Measurements from ENCODE around the gene PCDH19.

Gene PCDH19

DNA sequence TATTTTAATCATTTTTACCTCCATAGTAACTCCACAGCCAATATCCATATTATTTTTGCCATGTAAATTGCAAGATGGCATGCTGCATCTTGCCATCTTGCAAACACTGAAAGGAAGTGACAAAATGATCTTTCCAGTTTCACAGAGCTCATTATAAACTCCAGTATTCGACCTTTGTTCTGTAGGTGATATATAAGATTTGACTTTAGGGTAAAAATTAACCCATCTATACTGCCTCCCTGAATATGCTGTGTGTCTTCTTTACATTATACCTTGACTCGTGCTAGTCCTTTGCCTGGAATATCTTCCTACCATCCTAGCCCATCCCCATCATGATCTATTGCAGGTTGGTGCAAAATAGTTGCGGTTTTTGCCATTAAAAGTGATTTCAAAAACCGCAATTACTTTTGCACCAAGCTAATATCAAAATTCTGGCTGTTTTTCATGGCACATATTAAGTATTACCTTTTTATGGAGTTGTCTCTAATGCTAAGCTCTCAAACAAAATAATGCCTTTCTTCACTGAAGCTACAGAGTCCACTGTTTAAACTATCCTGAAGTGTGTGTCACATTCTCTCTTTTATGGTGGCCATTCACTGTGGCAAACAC, 161.1 kb downstream of the PCDH19 start:
- H3K4me3 ChIP-seq (ENCODE audit: low read depth, low read length) = no peak overlapping the region
- no peak overlapping the region for H3K9ac ChIP-seq
- no peaks in the 10 kb centered on the region for H3K4me1 ChIP-seq
- H3K27ac ChIP-seq = no peak overlapping the region
- H3K9me3 ChIP-seq (ENCODE audit: control insufficient read depth, low read length) = no peaks in the 10 kb centered on the region
- TF ChIP-seq, protein P1, sequence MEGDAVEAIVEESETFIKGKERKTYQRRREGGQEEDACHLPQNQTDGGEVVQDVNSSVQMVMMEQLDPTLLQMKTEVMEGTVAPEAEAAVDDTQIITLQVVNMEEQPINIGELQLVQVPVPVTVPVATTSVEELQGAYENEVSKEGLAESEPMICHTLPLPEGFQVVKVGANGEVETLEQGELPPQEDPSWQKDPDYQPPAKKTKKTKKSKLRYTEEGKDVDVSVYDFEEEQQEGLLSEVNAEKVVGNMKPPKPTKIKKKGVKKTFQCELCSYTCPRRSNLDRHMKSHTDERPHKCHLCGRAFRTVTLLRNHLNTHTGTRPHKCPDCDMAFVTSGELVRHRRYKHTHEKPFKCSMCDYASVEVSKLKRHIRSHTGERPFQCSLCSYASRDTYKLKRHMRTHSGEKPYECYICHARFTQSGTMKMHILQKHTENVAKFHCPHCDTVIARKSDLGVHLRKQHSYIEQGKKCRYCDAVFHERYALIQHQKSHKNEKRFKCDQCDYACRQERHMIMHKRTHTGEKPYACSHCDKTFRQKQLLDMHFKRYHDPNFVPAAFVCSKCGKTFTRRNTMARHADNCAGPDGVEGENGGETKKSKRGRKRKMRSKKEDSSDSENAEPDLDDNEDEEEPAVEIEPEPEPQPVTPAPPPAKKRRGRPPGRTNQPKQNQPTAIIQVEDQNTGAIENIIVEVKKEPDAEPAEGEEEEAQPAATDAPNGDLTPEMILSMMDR (IDR thresholded peaks at IDR 0.05) = no peak
- H3K36me3 ChIP-seq (ENCODE audit: control insufficient read depth, insufficient read depth, low read length) = no peaks in the 10 kb centered on the region
- H2AFZ ChIP-seq = no peak overlapping the region
- no peaks in the 10 kb centered on the region for H3K27me3 ChIP-seq (ENCODE audit: control insufficient read depth, insufficient read depth, low read length)
- H3K4me2 ChIP-seq (ENCODE audit: low read length) = no peak overlapping the region
- no peaks in the 10 kb centered on the region for H3K79me2 ChIP-seq

DNA sequence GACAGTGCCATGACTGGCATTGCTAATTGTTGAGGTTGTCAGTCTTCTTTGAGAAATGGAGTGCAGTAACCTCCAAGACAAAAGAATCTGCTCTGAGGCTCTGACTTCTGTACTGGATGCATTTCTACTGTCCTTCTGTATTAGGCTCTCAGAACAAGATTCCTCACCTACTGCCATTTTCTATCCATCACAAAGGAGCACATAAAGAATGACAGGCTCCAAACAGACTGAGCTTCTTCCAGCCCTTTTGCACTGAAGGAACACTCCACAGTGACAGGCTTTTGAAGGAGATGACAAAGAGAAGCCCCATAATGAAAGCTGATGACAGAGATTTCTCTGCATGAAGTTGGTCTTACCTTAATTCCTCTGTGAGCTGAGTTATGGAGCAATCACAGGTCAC, 162.2 kb downstream of the PCDH19 start:
- no peak overlapping the region for H3K9ac ChIP-seq
- TF ChIP-seq, protein P1 (IDR thresholded peaks at IDR 0.05) = no peak
- no peaks in the 10 kb centered on the region for H3K27me3 ChIP-seq (ENCODE audit: control insufficient read depth, insufficient read depth, low read length)
- no peaks in the 10 kb centered on the region for H3K9me3 ChIP-seq (ENCODE audit: control insufficient read depth, low read length)
- H3K4me1 ChIP-seq = no peaks in the 10 kb centered on the region
- H3K27ac ChIP-seq = no peak overlapping the region
- H3K79me2 ChIP-seq = no peaks in the 10 kb centered on the region
- no peak overlapping the region for H3K4me3 ChIP-seq (ENCODE audit: low read depth, low read length)
- no peak overlapping the region for H2AFZ ChIP-seq
- H3K36me3 ChIP-seq (ENCODE audit: control insufficient read depth, insufficient read depth, low read length) = no peaks in the 10 kb centered on the region
- H3K4me2 ChIP-seq (ENCODE audit: low read length) = no peak overlapping the region

DNA sequence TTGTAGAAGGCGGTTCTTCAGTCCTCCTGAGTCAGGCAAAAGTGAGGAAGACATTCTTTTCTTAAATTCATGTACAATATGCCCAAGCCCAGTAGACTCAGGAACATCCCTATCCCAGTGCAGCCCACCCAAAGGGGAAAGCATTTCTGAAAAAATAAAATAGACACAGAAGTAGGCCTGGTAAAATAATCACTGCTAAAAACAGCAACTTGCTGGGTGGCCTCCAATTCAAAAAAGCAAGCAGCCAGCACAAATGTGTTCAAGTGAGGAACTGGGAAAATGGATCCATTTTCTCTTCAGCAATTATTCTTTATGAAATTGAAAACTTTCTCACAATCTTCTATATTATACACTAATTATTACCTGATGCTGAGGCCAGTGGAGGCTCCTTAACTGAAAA, 165.4 kb downstream of the PCDH19 start:
- H3K9me3 ChIP-seq (ENCODE audit: control insufficient read depth, low read length) = no peaks in the 10 kb centered on the region
- H3K27me3 ChIP-seq (ENCODE audit: control insufficient read depth, insufficient read depth, low read length) = no peaks in the 10 kb centered on the region
- H3K4me1 ChIP-seq = no peaks in the 10 kb centered on the region
- H3K36me3 ChIP-seq (ENCODE audit: control insufficient read depth, insufficient read depth, low read length) = no peaks in the 10 kb centered on the region
- no peak overlapping the region for H3K4me3 ChIP-seq (ENCODE audit: low read depth, low read length)
- no peaks in the 10 kb centered on the region for H3K79me2 ChIP-seq
- TF ChIP-seq, protein P1 (IDR thresholded peaks at IDR 0.05) = no peak
- H3K4me2 ChIP-seq (ENCODE audit: low read length) = no peak overlapping the region
- no peak overlapping the region for H2AFZ ChIP-seq
- H3K27ac ChIP-seq = no peak overlapping the region
- H3K9ac ChIP-seq = no peak overlapping the region
